ENCODE results near the gene DCC.

DNA sequence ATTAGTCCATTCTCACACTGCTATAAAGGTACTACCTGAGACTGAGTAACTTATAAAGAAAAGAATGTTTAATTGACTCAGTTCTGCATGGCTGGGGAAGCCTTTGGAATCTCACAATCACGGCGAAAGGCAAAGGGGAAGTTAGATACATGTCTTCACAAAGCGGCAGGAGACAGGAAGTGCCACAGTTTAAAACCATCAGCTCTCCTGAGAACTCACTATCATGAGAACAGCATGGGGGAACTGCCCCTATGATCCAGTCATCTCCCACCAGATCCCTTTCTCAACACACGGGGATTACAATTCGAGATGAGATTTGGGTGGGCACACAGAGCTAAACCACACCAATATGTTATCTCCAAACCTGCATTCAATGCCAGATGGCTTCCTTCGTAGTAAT lies 716.1 kb downstream of the DCC start:
- TF ChIP-seq, protein P1, sequence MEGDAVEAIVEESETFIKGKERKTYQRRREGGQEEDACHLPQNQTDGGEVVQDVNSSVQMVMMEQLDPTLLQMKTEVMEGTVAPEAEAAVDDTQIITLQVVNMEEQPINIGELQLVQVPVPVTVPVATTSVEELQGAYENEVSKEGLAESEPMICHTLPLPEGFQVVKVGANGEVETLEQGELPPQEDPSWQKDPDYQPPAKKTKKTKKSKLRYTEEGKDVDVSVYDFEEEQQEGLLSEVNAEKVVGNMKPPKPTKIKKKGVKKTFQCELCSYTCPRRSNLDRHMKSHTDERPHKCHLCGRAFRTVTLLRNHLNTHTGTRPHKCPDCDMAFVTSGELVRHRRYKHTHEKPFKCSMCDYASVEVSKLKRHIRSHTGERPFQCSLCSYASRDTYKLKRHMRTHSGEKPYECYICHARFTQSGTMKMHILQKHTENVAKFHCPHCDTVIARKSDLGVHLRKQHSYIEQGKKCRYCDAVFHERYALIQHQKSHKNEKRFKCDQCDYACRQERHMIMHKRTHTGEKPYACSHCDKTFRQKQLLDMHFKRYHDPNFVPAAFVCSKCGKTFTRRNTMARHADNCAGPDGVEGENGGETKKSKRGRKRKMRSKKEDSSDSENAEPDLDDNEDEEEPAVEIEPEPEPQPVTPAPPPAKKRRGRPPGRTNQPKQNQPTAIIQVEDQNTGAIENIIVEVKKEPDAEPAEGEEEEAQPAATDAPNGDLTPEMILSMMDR (conservative IDR thresholded peaks at IDR 0.05; ENCODE audit: low read depth, low read length) = no peak
- no peak for TF ChIP-seq EZH2phosphoT487 (IDR thresholded peaks at IDR 0.05; ENCODE audit: borderline replicate concordance, low read length)
- no peak for TF ChIP-seq EZH2 (IDR thresholded peaks at IDR 0.05; ENCODE audit: low read length, unreplicated experiment)

Measured in PC-3 (cell line).